Activated B cell treated with CpG ODN at 0.5 μM for 24 hours (primary cell): ENCODE measurements around the gene CLMN. TPM values are rescaled to one million over a fixed set of nuclear protein-coding genes. Genes with fewer than 3 reads are reported as not detected.

Experiments
- ATAC-seq: fragments of 200-7000 bp; cut with Tn5 transposase; one replicate; pipeline ENCODE4 v1.10.0; 2021; ENCODE audit warnings: low read depth, mild to moderate bottlenecking, moderate library complexity
- CTCF ChIA-PET: fragments of 350-600 bp; sonication (Branson Sonifier 250); formaldehyde crosslinking; loops from one replicate; lab custom pipeline; 2021; ENCODE audit warnings: antibody characterized with exemption; lab: Charles Lee
- POLR2A ChIA-PET: fragments of 350-600 bp; sonication (Branson Sonifier 250); formaldehyde crosslinking; loops from one replicate; lab custom pipeline; 2021; ENCODE audit warnings: antibody characterized with exemption; lab: Charles Lee
- DNase-seq: peaks from one replicate; pipeline ENCODE4 v3.0.0; 2022
- H3K27ac Mint-ChIP-seq: one replicate; pipeline ENCODE4 v1.8.0; 2020; ENCODE audit warnings: mixed read lengths
- H3K27me3 Mint-ChIP-seq: one replicate; pipeline ENCODE4 v1.8.0; 2021; ENCODE audit warnings: mixed read lengths
- H3K36me3 Mint-ChIP-seq: one replicate; pipeline ENCODE4 v1.8.0; 2021; ENCODE audit warnings: low read depth, mixed read lengths
- H3K4me1 Mint-ChIP-seq: one replicate; pipeline ENCODE4 v1.8.0; 2021; ENCODE audit warnings: mixed read lengths
- H3K4me3 Mint-ChIP-seq: one replicate; pipeline ENCODE4 v1.8.0; 2020; ENCODE audit warnings: mild to moderate bottlenecking, mixed read lengths
- H3K9me3 Mint-ChIP-seq: one replicate; pipeline ENCODE4 v1.8.0; 2020; ENCODE audit warnings: mixed read lengths
- intact Hi-C: fragments of 100-400 bp; cut with micrococcal nuclease; formaldehyde crosslinking; loops from one replicate; pipeline ENCODE4 v1.15.1; 2024
- total RNA-seq: library from RNA; stranded (reverse); gene quantifications from 2 replicates; pipeline ENCODE4 v1.2.3, GENCODE V29; 2022
- TF ChIP-seq, protein P1 (sequence below): fragments of 200-600 bp; IDR thresholded peaks from one replicate; pipeline ENCODE4 v1.8.0; 2022; ENCODE audit warnings: antibody characterized with exemption, mild to moderate bottlenecking

CLMN gene
- total RNA-seq, 1 donor from 2014 or later, result 23.9 TPM

DNA sequence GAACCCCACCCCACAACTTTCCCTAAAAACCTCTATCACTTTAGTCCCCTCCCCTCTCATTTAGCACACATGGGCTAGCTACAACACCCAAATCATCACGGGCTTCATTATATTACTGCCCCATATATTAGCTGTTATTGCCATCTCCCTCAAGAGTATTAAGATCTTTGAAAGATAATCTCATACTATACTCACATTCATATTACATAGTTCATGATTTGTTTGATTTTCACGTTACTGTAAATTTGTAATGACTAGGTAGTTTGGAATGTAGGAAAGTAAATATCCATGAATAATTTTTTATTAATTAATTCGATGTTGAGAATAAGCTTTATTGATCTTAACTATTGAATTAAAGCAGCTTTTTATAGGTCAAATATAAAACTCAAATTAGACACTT lies 170.3 kb downstream of the CLMN start:
- Mint-ChIP-seq H3K4me1 (peaks cover 89% of the 10 kb centered on the region), H3K27ac (peak overlapping the region; percentile 16), H3K36me3 (peaks cover 22% of the 10 kb centered on the region), H3K9me3 (peaks cover 17% of the 10 kb centered on the region), H3K4me3 (no peak overlapping the region), H3K27me3 (no peaks in the 10 kb centered on the region)
- ChIA-PET CTCF (no interaction called here), POLR2A (interaction anchor here (1.2 kb wide), 1 partner anchor 8 kb away, joined by 3 read pairs; no protein-coding TSS in a partner anchor)
- ATAC-seq, result no peak
- TF ChIP-seq, protein P1, sequence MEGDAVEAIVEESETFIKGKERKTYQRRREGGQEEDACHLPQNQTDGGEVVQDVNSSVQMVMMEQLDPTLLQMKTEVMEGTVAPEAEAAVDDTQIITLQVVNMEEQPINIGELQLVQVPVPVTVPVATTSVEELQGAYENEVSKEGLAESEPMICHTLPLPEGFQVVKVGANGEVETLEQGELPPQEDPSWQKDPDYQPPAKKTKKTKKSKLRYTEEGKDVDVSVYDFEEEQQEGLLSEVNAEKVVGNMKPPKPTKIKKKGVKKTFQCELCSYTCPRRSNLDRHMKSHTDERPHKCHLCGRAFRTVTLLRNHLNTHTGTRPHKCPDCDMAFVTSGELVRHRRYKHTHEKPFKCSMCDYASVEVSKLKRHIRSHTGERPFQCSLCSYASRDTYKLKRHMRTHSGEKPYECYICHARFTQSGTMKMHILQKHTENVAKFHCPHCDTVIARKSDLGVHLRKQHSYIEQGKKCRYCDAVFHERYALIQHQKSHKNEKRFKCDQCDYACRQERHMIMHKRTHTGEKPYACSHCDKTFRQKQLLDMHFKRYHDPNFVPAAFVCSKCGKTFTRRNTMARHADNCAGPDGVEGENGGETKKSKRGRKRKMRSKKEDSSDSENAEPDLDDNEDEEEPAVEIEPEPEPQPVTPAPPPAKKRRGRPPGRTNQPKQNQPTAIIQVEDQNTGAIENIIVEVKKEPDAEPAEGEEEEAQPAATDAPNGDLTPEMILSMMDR, result no peak
- intact Hi-C loops, result no loop called here
- no peak for DNase-seq

DNA sequence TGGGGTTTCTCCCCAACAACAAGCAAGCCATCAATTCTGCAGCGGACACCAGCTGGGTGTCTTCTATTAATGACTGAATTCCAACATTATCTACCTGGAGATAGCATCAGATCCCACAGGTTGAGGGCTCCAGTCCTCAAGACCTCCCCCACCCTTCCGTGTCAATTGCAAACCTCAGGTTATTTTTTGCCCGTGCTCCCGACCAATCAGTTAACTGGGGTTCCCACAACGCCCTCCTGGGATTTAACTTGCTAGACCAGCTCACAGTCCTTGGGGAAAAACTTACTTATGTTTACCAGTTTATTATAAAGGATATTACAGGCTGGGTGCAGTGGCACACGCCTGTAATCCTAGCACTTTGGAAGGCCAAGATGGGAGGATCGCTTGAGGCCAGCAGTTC lies 172.1 kb downstream of the CLMN start:
- ATAC-seq, result peak; percentile 17
- ChIA-PET CTCF (interaction anchor here (0.5 kb wide), 1 partner anchor 150 kb away, joined by 3 read pairs; no protein-coding TSS in a partner anchor), POLR2A (interaction anchor here (1.5 to 2.3 kb wide), 2 partner anchors 10 to 180 kb away, joined by 4 to 16 read pairs; partner anchors contain the start of gene DICER1)
- peak overlapping the region; percentile 22 for H3K27ac Mint-ChIP-seq
- H3K4me1 Mint-ChIP-seq, result peaks cover 92% of the 10 kb centered on the region
- H3K36me3 Mint-ChIP-seq, result peaks cover 22% of the 10 kb centered on the region
- intact Hi-C loops, result no loop called here
- H3K27me3 Mint-ChIP-seq, result no peaks in the 10 kb centered on the region
- peaks cover 17% of the 10 kb centered on the region for H3K9me3 Mint-ChIP-seq
- TF ChIP-seq, protein P1, result no peak
- peak overlapping the region; percentile 35 for H3K4me3 Mint-ChIP-seq
- DNase-seq, result no peak

DNA sequence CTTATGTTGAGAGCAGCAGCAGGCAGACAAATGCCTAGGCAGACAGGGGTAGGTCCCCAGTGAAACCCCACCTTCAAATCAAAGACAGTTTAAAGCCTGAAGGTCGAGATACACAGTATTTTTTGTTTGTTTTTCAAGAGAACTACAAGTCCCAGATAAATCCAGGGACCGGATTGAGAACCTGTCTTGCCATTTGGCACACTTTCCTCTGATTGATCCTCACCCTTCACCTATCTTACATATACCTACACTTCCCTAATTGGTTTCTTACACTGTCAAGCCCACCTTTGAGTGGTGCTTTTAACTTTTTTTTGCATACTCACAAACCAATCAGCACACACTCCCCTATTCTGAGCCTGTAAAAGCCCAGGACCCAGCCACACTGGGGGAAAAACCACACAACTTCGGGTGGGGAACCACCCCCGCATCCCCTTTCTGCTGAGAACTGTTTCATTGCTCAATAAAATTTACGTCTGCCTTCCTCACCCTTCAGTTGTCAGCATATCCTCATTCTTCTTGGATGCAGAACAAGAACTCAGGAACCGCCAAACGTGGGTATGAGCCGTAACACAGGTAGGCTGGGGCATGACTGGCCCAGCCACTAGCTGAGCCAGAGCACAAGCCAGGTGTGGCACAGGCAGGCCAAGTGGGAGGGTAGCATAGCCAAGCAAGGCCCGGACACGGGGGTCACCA lies 173.5 kb downstream of the CLMN start:
- no peak overlapping the region for H3K4me3 Mint-ChIP-seq
- DNase-seq, result no peak
- H3K9me3 Mint-ChIP-seq, result peaks cover 17% of the 10 kb centered on the region
- no peaks in the 10 kb centered on the region for H3K27me3 Mint-ChIP-seq
- TF ChIP-seq, protein P1, result no peak
- CTCF ChIA-PET, result no interaction called here
- peaks cover 22% of the 10 kb centered on the region for H3K36me3 Mint-ChIP-seq
- H3K27ac Mint-ChIP-seq, result peak overlapping the region; percentile 73
- POLR2A ChIA-PET, result interaction anchor here (2.3 kb wide), 1 partner anchor 11 kb away, joined by 16 read pairs; the partner anchor contains the start of gene DICER1
- ATAC-seq, result peak; percentile 51
- intact Hi-C loops, result no loop called here
- H3K4me1 Mint-ChIP-seq, result peaks cover 91% of the 10 kb centered on the region

DNA sequence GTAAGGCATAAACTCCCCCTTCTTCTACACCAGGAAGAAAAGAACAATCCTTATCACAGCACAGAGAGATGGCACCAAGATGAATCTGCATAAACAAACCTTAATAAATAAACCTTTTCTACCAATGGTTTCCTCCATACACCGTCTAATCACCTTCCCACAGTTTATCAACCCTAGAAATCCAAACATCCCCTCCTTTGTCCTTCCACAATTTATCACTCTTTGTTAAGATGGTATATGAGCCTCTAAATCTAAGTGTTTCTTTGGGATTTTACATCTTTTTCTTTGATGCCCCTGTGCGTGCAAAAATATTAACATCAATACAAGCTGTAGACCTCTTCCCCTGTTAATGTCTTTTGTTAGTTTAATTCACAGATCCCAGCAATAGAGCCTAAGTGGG lies 174.9 kb downstream of the CLMN start:
- ATAC-seq (no peak), DNase-seq (no peak)
- Mint-ChIP-seq H3K36me3 (peaks cover 22% of the 10 kb centered on the region), H3K4me1 (peaks cover 90% of the 10 kb centered on the region), H3K9me3 (peaks cover 17% of the 10 kb centered on the region), H3K27ac (peak overlapping the region; percentile 69), H3K4me3 (no peak overlapping the region), H3K27me3 (no peaks in the 10 kb centered on the region)
- CTCF ChIA-PET, result no interaction called here
- TF ChIP-seq, protein P1, result no peak
- POLR2A ChIA-PET, result no interaction called here
- intact Hi-C loops, result loop anchor here (1.0 to 5.0 kb wide), 3 partner anchors 12 to 217 kb away; partner anchors contain the start of gene DICER1
